ENCODE data around the gene BOLL.
"Not testable (repeated sequence)": the region's sequence is repeated elsewhere in the genome, so short reads cannot be mapped to it uniquely, and the experiment has no call there.

Gene BOLL

DNA sequence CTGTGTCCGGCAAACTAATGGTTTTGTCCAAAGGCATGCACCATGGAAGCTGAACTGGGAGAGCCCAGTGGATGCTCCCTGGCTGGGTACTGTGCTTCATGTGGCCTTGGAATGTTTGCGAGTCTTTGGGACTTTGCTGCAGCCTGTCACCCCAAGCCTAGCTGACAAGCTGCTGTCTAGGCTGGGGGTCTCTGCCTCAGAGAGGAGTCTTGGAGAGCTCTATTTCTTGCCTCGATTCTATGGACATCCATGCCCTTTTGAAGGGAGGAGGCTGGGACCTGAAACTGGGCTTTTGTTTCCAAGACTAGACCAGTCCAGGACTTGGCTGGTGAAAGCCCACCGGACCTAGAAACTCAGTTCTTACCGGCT lies 78.3 kb downstream of the BOLL start:
- DNase-seq (ENCODE audit: low read depth in 1 of 2, low spot score in 1 of 2), result no peak

DNA sequence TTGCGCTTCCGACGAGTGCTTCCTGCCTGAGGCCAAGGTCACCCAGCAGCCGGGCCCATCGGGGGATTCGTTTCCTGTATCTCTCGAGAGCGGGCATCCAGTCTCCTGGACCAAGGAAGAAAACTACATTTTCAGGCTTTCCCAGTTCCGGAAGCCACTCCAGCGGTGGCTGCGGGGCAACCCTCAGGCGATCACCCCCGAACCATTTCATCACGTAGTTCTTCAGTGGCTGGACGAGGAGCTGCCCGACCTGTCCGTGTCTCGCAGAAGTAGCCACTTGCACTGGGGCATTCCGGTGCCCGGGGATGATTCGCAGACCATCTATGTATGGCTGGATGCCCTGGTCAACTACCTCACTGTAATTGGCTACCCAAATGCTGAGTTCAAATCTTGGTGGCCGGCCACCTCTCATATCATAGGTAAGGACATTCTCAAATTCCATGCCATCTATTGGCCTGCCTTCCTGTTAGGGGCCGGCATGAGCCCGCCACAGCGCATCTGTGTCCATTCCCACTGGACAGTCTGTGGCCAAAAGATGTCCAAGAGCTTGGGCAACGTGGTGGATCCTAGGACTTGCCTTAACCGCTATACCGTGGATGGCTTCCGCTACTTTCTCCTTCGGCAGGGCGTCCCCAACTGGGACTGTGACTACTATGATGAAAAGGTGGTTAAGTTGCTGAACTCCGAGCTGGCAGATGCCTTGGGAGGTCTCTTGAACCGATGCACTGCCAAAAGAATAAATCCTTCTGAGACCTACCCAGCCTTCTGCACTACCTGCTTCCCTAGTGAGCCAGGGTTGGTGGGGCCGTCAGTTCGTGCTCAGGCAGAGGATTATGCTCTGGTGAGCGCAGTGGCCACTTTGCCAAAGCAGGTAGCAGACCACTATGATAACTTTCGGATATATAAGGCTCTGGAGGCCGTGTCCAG lies 78.9 kb downstream of the BOLL start:
- DNase-seq (ENCODE audit: low read depth in 1 of 2, low spot score in 1 of 2), result no peak

DNA sequence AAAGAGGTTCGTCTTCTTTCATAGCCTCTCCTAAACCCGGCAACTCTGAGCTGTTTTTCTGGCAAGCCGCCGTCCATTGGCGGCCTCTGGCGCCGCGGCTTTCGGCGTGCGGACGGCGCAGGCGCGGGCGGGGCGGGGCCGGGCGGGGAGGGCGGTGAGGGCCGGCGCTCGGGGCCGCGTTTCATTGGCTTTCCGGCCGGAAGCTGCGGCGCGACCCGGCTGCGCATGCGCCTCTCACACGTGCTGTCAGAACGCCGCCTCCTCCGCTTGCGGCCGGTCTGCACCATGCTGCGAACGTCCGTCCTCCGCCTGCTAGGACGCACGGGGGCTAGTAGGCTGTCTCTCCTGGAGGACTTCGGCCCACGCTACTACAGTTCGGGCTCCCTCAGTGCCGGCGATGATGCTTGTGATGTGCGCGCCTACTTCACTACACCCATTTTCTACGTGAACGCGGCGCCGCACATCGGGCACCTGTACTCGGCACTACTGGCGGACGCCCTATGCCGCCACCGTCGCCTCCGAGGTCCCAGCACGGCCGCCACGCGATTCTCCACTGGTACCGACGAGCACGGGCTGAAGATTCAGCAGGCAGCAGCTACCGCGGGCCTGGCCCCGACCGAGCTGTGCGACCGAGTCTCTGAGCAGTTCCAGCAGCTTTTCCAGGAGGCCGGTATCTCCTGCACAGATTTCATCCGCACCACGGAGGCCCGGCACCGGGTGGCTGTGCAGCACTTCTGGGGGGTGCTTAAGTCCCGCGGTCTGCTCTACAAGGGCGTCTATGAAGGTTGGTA lies 79.8 kb downstream of the BOLL start, which contains the start of gene MARS2:
Gene MARS2, plus strand, starts transcription at position 249 of the 791 bp plus-strand sequence. Its CDS starts 37 bp downstream, at position 286.
- DNase-seq (ENCODE audit: low read depth in 1 of 2, low spot score in 1 of 2), result peak; percentile 85 to 90

DNA sequence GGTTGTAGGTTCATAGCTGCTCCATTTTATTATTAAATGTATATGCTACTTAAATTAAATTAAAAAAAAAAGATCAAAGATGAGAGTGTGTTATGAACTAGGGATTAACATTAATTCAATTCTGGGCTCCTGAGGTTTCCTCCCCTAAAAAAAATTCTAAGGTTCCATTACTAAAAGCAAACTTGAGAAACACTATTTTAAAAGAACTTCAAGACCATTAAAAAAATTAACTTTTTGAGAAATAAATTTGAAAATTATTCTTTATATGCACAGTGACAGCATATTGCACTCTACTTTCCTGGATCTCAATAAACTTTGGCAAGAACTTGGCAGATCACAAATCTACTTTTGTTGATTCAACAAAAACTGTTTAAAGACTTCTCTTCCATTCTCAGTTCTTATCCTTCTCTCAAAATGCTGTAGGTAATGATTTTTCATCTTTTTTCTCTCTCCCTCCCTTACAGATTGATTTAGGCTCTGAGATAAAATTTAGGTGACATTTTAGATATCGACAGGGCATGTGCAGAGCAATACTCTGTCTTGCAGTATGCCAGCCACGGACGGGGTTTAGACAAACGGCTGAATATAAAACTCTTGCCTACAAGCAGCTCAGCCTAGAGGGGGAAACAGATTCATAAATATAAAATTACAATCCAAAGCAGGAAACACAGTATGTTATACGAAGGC lies 80.5 kb downstream of the BOLL start:
- DNase-seq (ENCODE audit: low read depth in 1 of 2, low spot score in 1 of 2), result no peak

DNA sequence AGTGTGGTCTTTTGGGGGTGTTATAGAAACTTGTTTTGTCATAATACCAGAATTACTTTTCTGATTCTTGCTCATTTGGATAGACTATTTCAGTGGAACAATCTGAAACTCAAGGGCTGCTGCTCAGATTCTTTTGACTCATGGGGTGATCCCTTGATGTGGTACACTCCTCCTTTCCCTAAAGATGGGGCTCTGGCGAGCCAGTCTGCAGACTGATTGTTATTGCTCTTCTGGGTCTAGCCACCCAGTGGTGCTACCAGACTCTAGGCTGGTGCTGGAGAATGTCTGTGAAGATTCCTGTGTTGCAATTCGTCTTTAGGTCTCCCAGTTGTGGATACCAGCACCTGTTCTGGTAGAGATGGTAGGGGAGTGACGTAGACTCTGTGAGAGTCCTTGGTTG lies 84.2 kb downstream of the BOLL start:
- DNase-seq (ENCODE audit: low read depth in 1 of 2, low spot score in 1 of 2), result no peak

DNA sequence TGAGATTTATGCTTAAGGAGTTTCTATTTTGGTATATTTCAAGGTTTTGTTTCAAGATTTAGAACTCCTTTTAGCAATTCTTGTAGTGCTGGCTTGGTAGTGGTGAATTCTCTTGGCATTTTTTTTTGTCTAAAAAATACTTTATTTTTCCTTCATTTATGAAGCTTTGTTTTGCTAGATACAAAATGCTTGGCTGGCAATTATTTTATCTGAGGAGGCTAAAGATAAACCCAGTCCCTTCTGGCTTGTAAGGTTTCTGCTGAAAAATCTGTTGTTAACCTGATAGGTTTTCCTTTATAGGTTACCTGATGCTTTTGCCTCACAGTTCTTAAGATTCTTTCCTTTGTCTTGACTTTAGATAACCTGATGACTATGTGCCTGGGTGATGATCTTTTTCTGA lies 85.4 kb downstream of the BOLL start:
- DNase-seq (ENCODE audit: low read depth in 1 of 2, low spot score in 1 of 2), result not testable (repeated sequence)

DNA sequence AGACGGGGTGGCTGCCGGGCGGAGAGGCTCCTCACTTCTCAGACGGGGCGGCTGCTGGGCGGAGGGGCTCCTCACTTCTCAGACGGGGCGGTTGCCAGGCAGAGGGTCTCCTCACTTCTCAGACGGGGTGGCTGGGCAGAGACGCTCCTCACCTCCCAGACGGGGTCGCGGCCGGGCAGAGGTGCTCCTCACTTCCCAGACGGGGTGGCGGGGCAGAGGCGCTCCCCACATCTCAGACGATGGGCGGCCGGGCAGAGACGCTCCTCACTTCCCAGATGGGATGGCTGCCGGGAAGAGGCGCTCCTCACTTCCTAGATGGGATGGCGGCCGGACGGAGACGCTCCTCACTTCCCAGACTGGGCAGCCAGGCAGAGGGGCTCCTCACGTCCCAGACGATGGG lies 88.5 kb downstream of the BOLL start:
- DNase-seq (ENCODE audit: low read depth in 1 of 2, low spot score in 1 of 2), result not testable (repeated sequence)

DNA sequence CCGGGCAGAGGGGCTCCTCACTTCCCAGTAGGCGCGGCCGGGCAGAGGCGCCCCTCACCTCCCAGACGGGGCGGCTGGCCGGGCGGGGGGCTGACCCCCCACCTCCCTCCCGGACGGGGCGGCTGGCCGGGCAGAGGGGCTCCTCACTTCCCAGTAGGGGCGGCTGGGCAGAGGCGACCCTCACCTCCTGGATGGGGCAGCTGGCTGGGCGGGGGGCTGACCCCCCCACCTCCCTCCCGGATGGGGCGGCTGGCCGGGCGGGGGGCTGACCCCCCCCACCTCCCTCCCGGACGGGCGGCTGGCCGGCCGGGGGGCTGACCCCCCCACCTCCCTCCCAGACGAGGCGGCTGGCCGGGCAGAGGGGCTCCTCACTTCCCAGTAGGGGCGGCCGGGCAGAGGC lies 89.1 kb downstream of the BOLL start:
- not testable (repeated sequence) for DNase-seq (ENCODE audit: low read depth in 1 of 2, low spot score in 1 of 2)

DNA sequence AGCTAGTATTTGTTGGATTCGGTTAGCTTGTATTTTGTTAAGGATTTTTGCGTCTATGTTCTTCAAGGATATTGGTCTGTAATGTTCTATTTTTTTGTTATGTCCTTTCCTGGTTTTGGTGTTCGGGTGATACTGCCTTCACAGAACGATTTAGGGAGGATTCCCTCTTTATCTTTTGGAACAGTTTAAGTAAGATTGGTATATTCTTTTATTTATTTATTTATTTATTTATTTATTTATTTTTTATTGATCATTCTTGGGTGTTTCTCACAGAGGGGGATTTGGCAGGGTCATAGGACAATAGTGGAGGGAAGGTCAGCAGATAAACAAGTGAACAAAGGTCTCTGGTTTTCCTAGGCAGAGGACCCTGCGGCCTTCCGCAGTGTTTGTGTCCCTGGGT lies 89.9 kb downstream of the BOLL start:
- DNase-seq (ENCODE audit: low read depth in 1 of 2, low spot score in 1 of 2), result not testable (repeated sequence)

DNA sequence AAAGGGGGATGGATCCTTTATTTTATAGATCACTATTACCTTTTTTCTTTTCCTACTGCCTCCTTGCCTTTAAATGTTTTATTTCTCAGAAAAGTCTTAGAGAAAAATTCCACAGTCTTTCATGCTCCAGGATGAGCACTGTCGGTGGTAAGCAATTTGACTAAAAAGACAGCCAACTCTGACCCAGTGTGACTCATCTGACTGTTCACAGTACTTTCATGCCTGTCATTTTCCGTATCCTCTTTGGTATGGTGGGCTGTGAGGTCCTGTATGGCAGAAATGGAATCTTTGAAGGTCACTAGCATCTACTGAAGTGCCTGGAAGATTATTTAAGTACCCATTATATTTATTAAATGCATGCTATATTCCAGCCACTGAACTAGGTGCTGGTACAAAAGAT lies 107.6 kb downstream of the BOLL start:
- DNase-seq (ENCODE audit: low read depth in 1 of 2, low spot score in 1 of 2), result no peak

DNA sequence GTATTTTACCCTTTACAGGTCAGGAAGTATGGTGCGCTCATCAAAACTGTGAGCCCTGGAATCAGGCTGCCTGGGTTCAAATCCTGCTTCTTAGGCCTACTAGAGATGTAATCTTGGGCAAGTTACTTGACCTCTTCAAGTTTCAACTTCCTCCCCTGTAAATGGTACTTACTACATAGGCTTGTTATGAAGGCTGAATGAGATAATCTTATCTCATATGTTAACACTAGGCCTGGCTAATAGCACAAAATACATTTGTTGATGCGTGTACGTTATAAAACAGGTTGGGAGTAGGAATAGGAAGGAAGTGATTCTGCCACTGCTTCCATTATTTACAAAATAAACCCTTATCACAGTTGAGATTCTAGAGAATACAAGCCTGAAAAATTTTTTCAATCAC lies 108.1 kb downstream of the BOLL start:
- DNase-seq (ENCODE audit: low read depth in 1 of 2, low spot score in 1 of 2), result no peak
